Measurements from ENCODE around the gene CDK14. TPM values are rescaled to one million over a fixed set of nuclear protein-coding genes. Genes with fewer than 3 reads are reported as not detected.
"Not testable (repeated sequence)": the region's sequence is repeated elsewhere in the genome, so short reads cannot be mapped to it uniquely, and the experiment has no call there.

The CDK14 gene
- total RNA-seq, 1 donor from 2014 or later = 1.6 TPM

DNA sequence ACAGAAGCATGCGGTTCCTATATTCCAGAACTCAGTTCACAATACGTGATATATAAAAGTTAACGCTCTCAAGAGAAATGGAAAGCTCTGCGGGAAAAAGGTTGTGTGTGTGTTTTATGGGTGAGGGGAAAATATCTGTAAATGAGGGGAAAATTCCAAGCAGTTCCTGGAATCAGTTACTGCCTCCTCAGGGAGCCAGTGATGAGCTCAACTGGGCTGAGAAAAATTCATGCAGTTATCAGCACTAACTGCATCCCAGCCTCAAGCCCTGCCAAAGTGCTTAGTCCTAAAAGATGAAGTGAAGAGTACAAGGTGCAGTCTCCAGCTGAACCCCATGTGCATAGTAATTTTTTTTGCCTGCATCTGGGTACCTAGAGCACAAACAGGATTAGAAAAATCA, 191.9 kb downstream of the CDK14 start:
- intact Hi-C loops (cut with micrococcal nuclease) = no loop called here
- Mint-ChIP-seq H3K27ac (no peak overlapping the region), H3K9me3 (peaks cover 14% of the 10 kb centered on the region), H3K36me3 (ENCODE audit: low read depth) (no peaks in the 10 kb centered on the region), H3K4me1 (ENCODE audit: low read depth) (no peaks in the 10 kb centered on the region), H3K27me3 (ENCODE audit: insufficient read depth) (no peaks in the 10 kb centered on the region), H3K4me3 (no peak overlapping the region)
- no peak for DNase-seq (ENCODE audit: low spot score)

DNA sequence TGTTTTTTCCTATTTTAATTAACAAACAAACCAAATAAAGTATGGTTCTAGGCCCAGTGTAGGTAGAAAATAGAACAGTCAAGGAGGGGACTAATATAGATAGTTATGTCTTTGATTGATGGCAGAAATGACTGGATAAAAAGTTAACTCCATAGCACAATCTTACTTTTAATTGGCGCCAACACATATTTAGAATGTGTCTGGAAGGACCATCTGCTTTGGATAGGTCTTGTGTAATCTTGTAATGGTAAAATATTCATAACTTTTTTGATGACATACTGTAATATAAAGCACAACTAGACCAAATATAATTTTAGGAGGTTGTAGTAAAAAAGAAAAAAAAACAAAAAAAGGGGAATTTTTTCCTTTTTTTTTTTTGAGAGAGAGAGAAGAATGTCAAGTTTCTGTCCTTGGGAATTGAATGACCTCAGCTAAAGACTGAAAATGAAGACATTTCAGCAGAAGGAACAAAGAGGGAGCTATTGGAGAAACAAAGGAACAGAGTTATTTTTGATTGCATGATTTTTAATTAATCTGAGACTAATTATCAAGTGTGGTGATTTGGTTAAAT, 193.7 kb downstream of the CDK14 start:
- no peak for DNase-seq (ENCODE audit: low spot score)
- intact Hi-C loops (cut with micrococcal nuclease) = no loop called here
- Mint-ChIP-seq H3K4me3 (no peak overlapping the region), H3K4me1 (ENCODE audit: low read depth) (no peaks in the 10 kb centered on the region), H3K9me3 (peaks cover 25% of the 10 kb centered on the region), H3K27ac (no peak overlapping the region), H3K27me3 (ENCODE audit: insufficient read depth) (no peaks in the 10 kb centered on the region), H3K36me3 (ENCODE audit: low read depth) (no peaks in the 10 kb centered on the region)

- H3K4me3 Mint-ChIP-seq = no peak overlapping the region
- no peaks in the 10 kb centered on the region for H3K4me1 Mint-ChIP-seq (ENCODE audit: low read depth)
- H3K27ac Mint-ChIP-seq = no peak overlapping the region
- DNase-seq (ENCODE audit: low spot score) = no peak
- H3K27me3 Mint-ChIP-seq (ENCODE audit: insufficient read depth) = no peaks in the 10 kb centered on the region
- peaks cover 31% of the 10 kb centered on the region for H3K9me3 Mint-ChIP-seq
- H3K36me3 Mint-ChIP-seq (ENCODE audit: low read depth) = peaks cover 1% of the 10 kb centered on the region
- intact Hi-C loops (cut with micrococcal nuclease) = no loop called here
Observed at GRCh38 chr7:90791596-90791995, 195.5 kb downstream of the CDK14 start.

DNA sequence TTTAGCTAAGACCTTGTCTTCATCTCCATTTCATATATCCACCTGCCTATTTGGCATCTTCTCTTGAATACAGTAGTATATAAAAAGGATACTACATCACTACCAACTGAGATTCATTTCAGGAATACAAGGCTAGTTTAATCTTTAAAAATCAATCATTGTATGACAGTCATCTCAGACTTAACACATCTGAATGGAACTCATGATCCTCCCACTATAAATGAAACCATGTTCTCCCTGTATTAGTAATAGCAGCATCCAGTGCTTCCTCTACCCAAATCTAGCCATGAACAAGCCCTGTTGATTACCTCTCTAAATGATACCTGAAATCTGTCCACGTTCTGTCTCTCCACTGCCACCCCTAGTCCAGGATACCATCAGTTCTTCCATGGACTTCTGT, 196.2 kb downstream of the CDK14 start:
- no peaks in the 10 kb centered on the region for H3K27me3 Mint-ChIP-seq (ENCODE audit: insufficient read depth)
- DNase-seq (ENCODE audit: low spot score) = no peak
- H3K27ac Mint-ChIP-seq = no peak overlapping the region
- H3K4me3 Mint-ChIP-seq = no peak overlapping the region
- no peaks in the 10 kb centered on the region for H3K4me1 Mint-ChIP-seq (ENCODE audit: low read depth)
- peaks cover 1% of the 10 kb centered on the region for H3K36me3 Mint-ChIP-seq (ENCODE audit: low read depth)
- H3K9me3 Mint-ChIP-seq = peaks cover 34% of the 10 kb centered on the region
- intact Hi-C loops (cut with micrococcal nuclease) = no loop called here

DNA sequence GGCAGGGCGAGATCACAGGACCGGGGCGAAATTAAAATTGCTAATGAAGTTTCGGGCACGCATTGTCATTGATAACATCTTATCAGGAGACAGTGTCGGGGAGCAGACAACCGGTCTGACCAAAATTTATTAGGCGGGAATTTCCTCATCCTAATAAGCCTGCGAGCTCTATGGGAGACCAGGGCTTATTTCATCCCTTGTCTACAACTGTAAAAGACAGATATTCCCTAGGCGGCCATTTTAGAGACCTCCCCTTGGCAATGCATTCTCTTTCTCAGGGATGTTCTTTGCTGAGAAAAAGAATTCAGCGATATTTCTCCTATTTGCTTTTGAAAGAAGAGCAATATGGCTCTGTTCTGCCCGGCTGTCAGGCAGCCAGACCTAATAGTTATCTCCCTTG, 198.1 kb downstream of the CDK14 start:
- peaks cover 36% of the 10 kb centered on the region for H3K9me3 Mint-ChIP-seq
- H3K36me3 Mint-ChIP-seq (ENCODE audit: low read depth); intact Hi-C loops (cut with micrococcal nuclease); DNase-seq (ENCODE audit: low spot score); H3K4me1 Mint-ChIP-seq (ENCODE audit: low read depth); H3K27me3 Mint-ChIP-seq (ENCODE audit: insufficient read depth); H3K27ac Mint-ChIP-seq; H3K4me3 Mint-ChIP-seq: not testable (repeated sequence)

GRCh38 chr7:90797596-90797995, 201.5 kb downstream of the CDK14 start:
- Mint-ChIP-seq H3K4me1 (ENCODE audit: low read depth) (no peaks in the 10 kb centered on the region), H3K4me3 (no peak overlapping the region), H3K36me3 (ENCODE audit: low read depth) (peaks cover 1% of the 10 kb centered on the region), H3K9me3 (peaks cover 27% of the 10 kb centered on the region), H3K27ac (no peak overlapping the region), H3K27me3 (ENCODE audit: insufficient read depth) (no peaks in the 10 kb centered on the region)
- DNase-seq (ENCODE audit: low spot score) = no peak
- intact Hi-C loops (cut with micrococcal nuclease) = no loop called here

- H3K4me1 Mint-ChIP-seq (ENCODE audit: low read depth) = no peaks in the 10 kb centered on the region
- intact Hi-C loops (cut with micrococcal nuclease) = no loop called here
- H3K27ac Mint-ChIP-seq = no peak overlapping the region
- no peaks in the 10 kb centered on the region for H3K27me3 Mint-ChIP-seq (ENCODE audit: insufficient read depth)
- no peak overlapping the region for H3K4me3 Mint-ChIP-seq
- DNase-seq (ENCODE audit: low spot score) = no peak
- H3K9me3 Mint-ChIP-seq = no peaks in the 10 kb centered on the region
- H3K36me3 Mint-ChIP-seq (ENCODE audit: low read depth) = no peaks in the 10 kb centered on the region
Observed at GRCh38 chr7:90804370-90804769, 208.2 kb downstream of the CDK14 start.

GRCh38 chr7:90815552-90815951, 219.4 kb downstream of the CDK14 start:
- DNase-seq (ENCODE audit: low spot score); H3K27me3 Mint-ChIP-seq (ENCODE audit: insufficient read depth); H3K27ac Mint-ChIP-seq; H3K36me3 Mint-ChIP-seq (ENCODE audit: low read depth); H3K4me1 Mint-ChIP-seq (ENCODE audit: low read depth); intact Hi-C loops (cut with micrococcal nuclease); H3K4me3 Mint-ChIP-seq: not testable (repeated sequence)
- peaks cover 14% of the 10 kb centered on the region for H3K9me3 Mint-ChIP-seq

- Mint-ChIP-seq H3K27ac (peak overlapping the region; percentile 20), H3K27me3 (ENCODE audit: insufficient read depth) (peaks cover 5% of the 10 kb centered on the region), H3K4me1 (ENCODE audit: low read depth) (peaks cover 6% of the 10 kb centered on the region), H3K9me3 (peaks cover 14% of the 10 kb centered on the region), H3K36me3 (ENCODE audit: low read depth) (no peaks in the 10 kb centered on the region), H3K4me3 (no peak overlapping the region)
- DNase-seq (ENCODE audit: low spot score) = no peak
- intact Hi-C loops (cut with micrococcal nuclease) = no loop called here
Observed at GRCh38 chr7:90816511-90817142, 220.5 kb downstream of the CDK14 start.

DNA sequence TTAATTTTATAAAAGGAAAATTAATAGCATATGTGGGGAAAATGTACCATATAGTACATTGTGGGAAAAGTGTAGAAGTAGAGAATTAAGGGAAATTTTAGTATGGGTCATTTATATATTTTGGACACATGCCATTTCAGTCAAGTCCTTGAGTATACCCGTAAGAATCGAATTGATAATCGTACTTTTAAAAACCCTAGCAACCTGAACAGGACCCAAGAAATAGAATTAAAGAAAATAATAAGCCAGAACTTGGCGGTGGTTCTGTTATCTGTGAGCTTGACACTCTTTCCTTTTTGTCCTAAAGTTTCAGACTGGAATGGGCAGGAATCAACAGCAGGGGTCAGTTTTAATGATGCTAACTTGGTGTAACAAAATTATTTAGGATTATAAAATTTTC, 221.0 kb downstream of the CDK14 start:
- Mint-ChIP-seq H3K27ac (no peak overlapping the region), H3K9me3 (peaks cover 14% of the 10 kb centered on the region), H3K4me1 (ENCODE audit: low read depth) (peaks cover 6% of the 10 kb centered on the region), H3K4me3 (no peak overlapping the region), H3K36me3 (ENCODE audit: low read depth) (no peaks in the 10 kb centered on the region), H3K27me3 (ENCODE audit: insufficient read depth) (peaks cover 5% of the 10 kb centered on the region)
- intact Hi-C loops (cut with micrococcal nuclease) = no loop called here
- no peak for DNase-seq (ENCODE audit: low spot score)

DNA sequence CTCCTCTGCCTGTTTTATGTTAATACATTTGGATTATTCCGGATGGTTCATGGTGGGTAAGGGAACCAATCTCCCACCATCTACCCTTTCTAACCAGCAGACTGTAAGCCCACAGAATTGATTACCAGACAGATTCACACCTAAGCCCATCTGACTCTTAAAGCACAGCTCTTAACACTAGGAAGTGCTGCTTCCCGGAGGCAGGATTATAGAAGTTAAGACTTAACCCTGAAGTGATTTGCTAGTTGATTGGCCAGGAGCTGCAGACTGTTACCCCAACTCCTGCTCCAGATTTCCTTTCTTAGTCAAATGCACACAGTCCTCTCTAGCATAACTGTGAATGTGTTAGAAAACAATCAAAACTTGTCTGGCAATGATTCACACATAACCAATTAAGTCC, 221.7 kb downstream of the CDK14 start:
- Mint-ChIP-seq H3K9me3 (peaks cover 17% of the 10 kb centered on the region), H3K4me1 (ENCODE audit: low read depth) (peaks cover 6% of the 10 kb centered on the region), H3K36me3 (ENCODE audit: low read depth) (no peaks in the 10 kb centered on the region), H3K27me3 (ENCODE audit: insufficient read depth) (peaks cover 7% of the 10 kb centered on the region), H3K4me3 (no peak overlapping the region), H3K27ac (no peak overlapping the region)
- intact Hi-C loops (cut with micrococcal nuclease) = no loop called here
- DNase-seq (ENCODE audit: low spot score) = no peak

DNA sequence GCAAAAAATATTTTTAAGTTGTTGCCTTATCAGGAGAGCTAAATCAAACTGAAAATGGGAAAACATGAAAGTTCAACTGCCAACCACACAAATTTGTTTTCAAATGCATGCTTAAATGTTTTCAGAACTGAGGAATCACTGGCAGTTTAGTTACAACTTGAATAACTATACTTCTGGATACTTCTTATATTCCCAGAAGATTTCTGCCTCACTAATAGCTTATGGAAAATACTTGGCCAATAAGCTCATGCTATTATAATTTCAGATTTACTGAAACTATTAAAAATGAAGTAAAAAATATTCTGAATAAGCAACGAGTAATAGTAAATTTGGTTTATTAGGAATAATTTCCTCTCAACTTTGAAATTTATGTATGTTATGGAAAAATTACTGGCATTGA, 222.2 kb downstream of the CDK14 start:
- peaks cover 7% of the 10 kb centered on the region for H3K27me3 Mint-ChIP-seq (ENCODE audit: insufficient read depth)
- H3K4me3 Mint-ChIP-seq = no peak overlapping the region
- no peaks in the 10 kb centered on the region for H3K36me3 Mint-ChIP-seq (ENCODE audit: low read depth)
- no peak for DNase-seq (ENCODE audit: low spot score)
- intact Hi-C loops (cut with micrococcal nuclease) = no loop called here
- peaks cover 6% of the 10 kb centered on the region for H3K4me1 Mint-ChIP-seq (ENCODE audit: low read depth)
- H3K27ac Mint-ChIP-seq = no peak overlapping the region
- peaks cover 17% of the 10 kb centered on the region for H3K9me3 Mint-ChIP-seq

- intact Hi-C loops (cut with micrococcal nuclease) = no loop called here
- no peak overlapping the region for H3K27ac Mint-ChIP-seq
- peaks cover 7% of the 10 kb centered on the region for H3K27me3 Mint-ChIP-seq (ENCODE audit: insufficient read depth)
- no peak for DNase-seq (ENCODE audit: low spot score)
- no peaks in the 10 kb centered on the region for H3K36me3 Mint-ChIP-seq (ENCODE audit: low read depth)
- H3K4me1 Mint-ChIP-seq (ENCODE audit: low read depth) = no peaks in the 10 kb centered on the region
- peaks cover 3% of the 10 kb centered on the region for H3K9me3 Mint-ChIP-seq
- no peak overlapping the region for H3K4me3 Mint-ChIP-seq
Observed at GRCh38 chr7:90821961-90822620, 226.0 kb downstream of the CDK14 start.

All from activated T-helper 1 cell treated with anti-CD3 and anti-CD28 coated beads, Interleukin-12 subunit alpha, Interleukin-12 subunit beta, Interleukin-2, Interleukin-4 antibody, amounts not matched to agents 30 ng/mL and 10 ng/mL and 1 ng/mL, durations not matched to agents 14 hours and 24 hours and 36 hours (primary cell).